GM19467 (cell line): ENCODE data around the gene TTC38.
"Not testable (repeated sequence)": the region's sequence is repeated elsewhere in the genome, so short reads cannot be mapped to it uniquely, and the experiment has no call there.

Experiments used
- ATAC-seq: cut with Tn5 transposase; IDR thresholded peaks from one replicate; pipeline ENCODE4 v1.9.1; 2021; ENCODE audit warnings: mild to moderate bottlenecking, moderate library complexity; ENCODE audit not compliant: unreplicated experiment

The TTC38 gene

DNA sequence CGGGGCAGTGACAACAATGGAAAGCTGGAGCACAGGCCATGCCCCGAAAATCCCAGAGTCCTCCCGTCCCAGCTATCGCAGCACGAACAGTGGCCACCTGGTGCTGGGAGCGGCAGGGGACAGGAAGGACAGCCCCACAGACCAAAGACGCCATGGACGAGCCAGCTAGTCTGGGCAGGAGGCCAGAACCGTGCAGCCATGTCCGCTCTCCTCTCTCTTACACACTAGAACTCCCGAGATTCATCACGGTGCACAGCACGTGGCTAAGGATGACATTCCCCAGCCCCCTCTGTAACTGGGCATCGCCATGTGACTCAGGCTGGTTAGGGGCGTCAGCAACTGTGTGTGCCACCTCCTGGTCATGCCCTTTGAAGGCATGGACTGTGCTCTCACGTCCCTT is 22.3 kb upstream of the TTC38 start:
- no peak for ATAC-seq

DNA sequence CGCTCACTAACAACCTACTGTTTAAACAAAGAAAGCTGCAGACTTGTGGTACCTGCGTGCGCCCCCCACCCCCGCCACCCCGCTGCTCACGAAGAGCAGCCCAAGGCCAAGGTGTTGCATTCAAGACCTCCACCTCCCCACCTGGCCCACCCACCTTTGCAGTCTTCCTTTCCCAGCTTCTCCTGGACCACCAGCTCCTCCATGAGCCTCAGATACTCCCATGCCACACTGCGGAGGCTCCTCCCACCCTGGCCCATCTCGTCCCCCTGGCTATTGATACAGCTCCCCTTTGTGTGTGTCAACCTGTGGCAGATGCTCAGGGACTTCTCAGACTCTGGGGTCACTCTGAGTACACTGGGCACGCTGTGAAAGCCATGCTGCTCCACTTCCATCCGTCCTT is 21.6 kb upstream of the TTC38 start:
- no peak for ATAC-seq

DNA sequence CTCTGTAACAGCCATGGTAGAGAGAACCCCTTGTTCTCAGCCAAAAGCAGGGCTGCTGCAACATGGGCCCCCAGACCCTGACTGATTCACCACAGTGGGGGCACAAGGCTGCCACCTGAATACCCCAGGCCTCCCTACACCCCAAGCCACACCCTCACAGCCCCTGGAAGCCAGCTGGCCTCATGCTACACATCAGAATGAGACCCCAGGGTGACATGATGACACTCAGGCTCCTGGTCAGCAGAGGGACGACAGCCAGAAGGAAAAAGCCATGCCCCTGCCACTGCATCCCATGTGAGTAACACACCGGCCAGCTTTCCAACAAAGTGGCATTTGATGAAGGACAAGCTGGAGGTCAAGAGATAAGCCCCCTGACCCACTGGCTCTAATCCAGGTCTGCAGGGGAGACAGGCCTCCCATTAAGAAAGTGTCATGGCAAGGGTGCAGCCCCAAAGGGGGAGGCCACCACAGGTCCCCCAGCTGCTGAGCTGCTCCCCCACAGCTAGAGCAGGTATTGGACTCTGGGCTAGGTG is 20.3 kb upstream of the TTC38 start:
- ATAC-seq: no peak

DNA sequence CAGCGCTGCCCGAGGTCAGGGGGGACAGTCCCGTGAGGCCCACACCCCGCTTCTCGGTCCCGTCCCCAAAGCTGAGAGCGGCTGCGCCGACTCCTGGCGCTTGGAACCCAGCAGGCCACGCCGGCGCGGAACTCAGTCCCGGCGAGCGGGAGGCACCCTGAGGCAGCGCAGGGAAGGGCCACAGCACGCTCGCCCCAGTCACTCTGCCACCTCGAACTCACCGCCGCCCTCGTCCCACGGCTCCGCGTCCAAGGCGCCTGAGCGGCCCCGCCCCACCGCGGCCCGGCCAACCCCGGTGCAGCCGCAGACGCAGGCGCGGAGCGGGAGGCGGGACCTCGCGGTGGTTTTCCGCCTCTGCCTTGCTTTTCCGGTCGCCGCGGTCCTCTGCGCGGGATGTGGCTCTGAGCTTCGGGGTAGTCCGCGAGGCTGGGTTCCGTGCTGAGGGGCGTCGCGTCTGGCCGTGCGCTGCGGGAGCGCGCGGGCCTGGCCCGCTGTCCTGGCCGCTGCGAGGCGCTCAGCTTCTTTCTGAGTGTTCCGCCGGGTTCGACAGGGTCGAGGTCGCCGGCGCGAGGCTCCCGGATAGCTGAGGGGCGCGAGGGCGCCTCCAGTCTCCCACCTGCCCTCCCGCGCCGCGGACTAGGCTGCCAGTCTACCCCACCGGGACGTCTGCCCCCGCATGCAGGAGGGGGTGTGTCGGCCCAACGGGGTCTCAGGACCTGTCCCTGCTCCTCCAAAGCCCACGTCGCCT is 17.6 kb upstream of the TTC38 start, which contains the start of gene CDPF1:
Gene CDPF1, minus strand, starts transcription at position 259 of the 748 bp plus-strand sequence. CDS start 2,009 bp downstream, outside the sequence.
- peak; percentile 76 for ATAC-seq

DNA sequence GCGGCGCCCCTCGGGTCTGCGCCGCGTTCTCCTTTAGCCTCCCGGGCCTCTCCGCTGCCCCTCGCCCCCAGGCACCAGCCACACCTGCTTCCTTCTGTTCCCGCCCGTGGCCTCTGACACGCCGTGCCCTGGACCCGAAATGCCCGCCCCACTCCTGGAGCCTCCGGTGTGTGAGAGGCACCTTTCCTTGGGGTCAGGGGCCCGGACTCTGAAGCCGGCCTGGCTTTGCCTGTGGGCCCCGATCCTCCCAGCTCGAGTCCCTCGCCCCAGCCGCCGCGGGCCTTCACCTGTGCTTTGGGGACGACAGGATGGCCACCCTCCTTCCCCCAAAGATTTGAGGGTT is 17.1 kb upstream of the TTC38 start:
- no peak for ATAC-seq

DNA sequence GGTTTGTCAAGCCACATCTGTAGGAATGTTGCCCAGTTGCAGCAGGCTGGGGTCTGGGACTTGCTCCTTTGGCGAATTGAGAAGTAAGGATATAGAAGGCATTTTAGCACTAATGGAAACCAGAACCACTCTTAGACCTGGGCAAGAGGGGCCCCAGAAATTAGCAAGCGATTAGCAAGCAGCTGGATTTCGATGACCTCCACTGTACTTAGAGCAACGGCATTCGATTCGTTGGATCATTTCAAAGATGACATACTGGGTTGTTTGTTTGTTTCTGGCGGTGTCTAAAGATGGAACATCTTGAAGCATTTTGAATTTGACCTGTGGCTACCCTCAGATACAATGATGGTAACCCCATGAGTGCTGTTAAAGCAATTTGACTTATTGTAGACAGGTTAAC is 16.5 kb upstream of the TTC38 start:
- no peak for ATAC-seq

DNA sequence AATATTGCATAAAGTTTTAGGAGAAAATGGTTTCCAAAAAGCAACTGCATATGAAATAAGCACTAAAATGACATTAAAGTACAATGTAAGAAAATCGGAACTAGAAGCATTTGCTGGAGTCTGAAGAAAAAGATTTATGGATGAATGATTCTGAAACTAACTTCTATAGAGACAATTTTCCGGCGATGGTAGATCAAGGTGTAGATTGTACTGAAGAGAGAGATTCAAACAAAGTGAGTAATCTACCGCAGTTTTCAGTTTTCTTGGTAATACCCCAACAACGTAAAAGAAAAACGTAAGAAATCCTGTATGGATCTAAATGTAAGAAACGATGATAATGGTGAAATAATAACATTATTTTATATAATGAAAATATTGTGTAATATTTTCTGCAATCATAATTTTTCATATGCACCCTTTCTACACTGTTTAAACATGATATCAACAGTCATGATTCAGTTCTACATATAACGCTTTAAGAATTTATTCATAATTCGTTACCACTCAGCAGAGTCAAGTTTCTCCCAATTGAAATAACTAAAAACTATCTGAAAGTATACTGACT is 15.9 kb upstream of the TTC38 start:
- ATAC-seq: no peak

DNA sequence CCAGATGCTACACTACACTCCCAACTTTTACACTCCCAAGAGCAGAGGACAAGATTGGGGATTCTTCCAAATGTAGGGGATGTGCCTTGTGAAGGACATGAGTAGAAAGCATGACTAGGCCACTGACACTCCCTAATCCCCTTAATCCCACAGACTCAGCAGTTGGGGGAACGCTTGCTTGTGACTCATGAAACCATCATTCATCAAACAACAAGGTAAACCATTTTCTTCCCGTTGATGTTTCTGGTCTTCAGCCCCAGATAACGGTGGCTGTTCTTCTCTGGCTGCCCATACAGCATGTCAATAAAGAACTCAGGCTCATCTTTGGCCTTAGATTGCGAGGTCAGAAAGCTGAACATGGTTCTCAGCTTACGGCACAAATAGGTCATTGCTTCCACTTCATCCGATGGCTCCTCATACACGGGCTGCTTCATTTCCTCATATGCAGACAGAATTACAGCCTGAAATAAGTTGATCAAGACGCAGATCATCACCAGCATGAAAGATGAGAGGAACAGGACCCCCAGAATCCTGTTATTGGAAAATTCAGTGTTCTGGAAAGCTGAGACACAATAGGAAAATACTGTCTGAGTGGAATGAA is 11.3 kb upstream of the TTC38 start:
- ATAC-seq: no peak

DNA sequence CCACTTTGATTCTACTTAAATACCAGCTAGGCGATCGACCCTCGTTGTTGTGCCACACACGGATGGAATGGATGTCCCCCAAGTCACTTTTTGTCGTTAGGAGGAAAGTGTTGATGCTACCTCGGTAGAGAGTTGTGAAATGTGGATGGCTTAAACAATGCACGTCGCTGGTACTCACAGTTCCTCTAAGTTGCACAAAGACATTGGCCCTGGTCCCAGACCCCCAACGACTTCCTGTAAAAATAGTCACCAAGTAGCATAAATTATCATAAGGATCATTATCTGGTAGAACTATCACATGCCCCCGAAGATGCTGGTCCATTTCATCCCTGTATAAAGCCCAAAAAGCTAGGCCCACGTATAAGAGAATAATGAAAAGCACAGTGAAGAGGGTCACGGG is 8.4 kb upstream of the TTC38 start:
- no peak for ATAC-seq

DNA sequence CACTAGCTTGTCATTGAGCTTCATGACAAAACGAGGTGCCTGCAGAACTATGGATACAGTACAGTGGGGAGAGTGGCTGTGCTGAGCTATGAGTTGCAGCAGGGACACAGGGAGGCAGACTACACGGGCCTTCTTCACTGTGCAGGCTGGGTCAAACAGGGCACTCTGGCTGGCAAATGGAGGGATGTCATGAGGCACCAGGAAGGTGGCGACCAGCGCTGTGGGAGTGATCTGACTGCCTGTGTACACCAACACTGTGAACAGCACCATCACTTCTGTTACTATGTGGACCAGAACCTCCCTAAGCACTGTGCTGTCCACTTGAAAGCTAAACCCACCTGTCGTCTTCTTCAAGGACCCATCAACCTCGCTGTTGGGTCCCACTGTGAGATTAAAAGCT is 7.8 kb upstream of the TTC38 start:
- no peak for ATAC-seq

DNA sequence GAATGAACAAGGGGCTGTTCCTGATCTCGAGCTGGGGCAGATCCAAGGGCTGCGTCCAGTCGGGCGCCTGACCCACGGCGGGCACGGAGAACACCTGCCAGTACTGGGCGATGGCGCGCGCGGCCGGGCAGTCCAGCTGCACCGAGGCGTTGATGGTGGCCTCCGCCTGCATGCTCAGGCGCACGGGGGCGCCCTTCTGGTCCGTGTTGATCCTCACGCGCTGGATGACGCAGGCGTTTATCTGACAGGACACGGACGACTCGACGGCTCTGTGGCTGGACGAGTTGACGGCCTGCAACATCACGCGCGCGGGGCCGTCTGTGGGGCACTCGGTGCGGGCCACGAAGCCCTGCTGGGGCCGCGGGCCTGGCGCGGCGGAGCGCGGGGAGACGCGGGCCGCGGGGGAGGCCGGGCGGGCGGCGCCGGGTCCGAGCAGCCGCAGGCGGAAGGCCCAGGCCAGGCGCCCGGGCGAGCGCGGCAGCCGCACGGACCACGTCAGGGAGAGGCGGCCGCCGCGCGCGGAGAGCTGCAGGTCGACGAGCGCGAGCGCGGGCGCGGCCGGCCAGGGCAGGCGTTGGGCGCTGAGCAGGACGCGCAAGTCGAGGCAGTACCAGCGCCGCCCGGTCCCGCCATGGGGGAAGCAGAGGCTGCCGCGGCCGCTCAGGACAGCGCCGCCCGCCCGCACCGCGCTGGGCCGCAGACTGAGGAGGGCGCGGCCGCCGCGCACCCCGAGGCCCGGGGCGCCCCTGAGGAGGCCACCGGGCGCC is 5.2 kb upstream of the TTC38 start:
- ATAC-seq: no peak

DNA sequence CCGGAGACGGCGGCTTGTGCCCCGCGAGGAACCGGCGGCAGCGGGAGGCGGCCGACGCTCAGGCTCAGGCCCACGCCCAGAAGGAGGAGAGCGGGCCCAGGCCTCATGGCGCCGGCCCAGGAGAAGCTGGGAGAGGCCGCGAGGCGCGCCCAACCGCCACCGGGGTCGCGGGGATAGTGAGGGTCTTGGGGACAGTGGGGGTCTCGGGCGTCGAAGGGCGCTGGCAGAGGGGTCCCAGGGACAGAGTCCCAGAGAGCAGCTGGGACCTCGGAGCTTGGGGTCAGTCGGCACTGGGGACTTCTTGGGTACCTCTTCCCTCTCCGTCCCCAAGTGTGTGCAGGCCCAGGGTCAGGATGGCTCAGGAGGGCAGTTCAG is 4.6 kb upstream of the TTC38 start, which contains the start of gene PKDREJ:
Gene PKDREJ, minus strand, starts transcription at position 128 of the 375 bp plus-strand sequence. Its CDS starts 21 bp downstream, at position 107.
- ATAC-seq: no peak

DNA sequence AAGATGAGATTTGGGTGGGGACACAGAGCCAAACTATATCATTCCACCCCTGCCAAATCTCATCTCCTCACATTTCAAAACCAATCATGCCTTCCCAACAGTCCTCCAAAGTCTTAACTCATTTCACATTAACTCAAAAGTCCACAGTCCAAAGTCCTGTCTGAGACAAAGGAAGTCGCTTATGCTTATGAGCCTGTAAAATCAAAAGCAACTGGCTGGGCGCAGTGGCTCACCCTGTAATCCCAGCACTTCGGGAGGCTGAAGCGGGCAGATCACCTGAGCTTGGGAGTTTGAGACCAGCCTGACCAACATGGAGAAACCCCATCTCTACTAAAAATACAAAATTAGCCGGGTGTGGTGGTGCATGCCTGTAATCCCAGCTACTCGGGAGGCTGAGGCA is 3.3 kb upstream of the TTC38 start:
- not testable (repeated sequence) for ATAC-seq

DNA sequence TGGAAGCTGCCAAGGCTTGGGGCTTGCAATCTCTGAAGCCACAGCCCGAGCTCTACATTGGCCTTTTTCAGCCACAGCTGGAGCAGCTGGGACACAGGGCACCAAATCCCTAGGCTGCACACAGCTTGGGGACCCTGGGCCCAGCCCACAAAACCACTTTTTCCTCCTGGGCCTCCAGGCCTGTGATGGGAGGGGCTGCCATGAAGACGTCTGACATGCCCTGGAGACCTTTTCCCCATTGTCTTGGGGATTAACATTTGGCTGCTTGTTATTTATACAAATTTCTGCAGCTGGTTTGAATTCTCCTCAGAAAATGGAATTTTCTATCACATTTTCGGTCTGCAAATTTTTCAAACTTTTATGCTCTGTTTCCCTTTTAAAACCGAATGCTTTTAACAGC is 2.2 kb upstream of the TTC38 start:
- ATAC-seq: not testable (repeated sequence)

DNA sequence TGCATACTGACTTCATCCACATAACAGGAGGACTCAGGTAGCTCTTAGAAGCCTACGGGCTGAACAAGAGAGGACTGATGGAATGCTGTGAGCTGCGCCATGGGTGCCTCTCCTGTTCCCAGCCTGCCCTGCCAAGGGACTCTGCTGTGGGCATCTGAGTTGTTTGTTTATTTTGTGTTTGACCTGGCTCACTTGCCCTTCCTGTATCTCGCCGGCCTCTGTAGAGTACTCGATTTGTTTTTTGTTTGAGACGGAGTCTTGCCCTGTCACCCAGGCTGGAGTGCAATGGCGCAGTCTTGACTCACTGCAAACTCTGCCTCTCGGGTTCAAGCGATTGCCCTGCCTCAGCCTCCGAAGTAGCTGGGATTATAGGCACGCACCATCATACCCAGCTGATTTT is 1.8 kb downstream of the TTC38 start:
- ATAC-seq: no peak

DNA sequence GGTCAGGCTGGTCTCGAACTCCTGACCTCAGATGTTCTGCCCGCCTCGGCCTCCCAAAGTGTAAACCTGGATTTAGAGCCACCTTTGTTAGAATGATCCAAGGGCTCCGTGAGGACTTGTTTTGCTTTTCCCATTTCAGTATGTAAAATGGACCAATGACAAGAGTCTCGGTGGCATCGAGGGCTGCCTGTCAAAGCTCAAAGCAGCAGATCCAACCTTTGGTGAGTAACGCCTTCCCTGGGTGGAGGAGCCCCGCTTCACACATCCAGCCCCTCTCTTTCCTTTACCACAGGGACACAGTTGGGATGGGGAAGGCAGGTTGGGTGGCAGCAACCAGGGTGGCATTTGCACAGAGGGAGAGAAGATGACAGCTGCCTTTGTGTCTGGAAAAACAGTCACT is 4.4 kb downstream of the TTC38 start:
- ATAC-seq: no peak

DNA sequence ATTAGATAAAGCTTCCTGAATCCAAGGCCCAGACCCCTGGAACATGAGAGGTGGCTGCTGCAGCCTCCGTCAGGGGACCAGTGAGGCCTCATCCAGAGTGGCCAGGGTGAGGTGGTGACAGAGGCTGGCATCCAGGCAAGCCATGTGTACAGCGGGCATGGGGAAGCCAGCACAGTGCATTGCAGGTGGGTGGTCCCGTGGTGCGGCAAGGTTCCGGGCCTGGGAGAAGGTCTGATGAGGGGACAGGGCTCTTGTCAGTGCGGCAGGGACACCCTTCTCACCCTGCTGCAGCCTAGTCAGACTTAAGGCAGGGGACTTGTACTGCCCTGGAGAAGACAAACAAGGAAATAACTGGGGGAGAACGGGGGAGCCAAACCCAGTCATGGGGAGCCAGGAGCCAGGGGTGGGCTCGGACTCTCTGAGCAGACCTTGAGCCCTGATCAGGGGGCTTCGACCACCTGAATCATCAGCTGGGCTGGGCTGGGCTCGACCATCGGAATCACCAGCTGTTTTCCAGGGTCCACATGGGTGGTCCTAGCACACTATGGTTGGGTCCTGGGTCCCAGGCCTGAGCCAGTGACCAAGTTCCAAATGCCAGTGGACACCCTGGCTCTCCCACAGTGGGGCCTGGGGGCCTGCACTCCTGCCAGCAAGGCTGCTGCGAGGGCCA is 5.1 kb downstream of the TTC38 start:
- no peak for ATAC-seq

DNA sequence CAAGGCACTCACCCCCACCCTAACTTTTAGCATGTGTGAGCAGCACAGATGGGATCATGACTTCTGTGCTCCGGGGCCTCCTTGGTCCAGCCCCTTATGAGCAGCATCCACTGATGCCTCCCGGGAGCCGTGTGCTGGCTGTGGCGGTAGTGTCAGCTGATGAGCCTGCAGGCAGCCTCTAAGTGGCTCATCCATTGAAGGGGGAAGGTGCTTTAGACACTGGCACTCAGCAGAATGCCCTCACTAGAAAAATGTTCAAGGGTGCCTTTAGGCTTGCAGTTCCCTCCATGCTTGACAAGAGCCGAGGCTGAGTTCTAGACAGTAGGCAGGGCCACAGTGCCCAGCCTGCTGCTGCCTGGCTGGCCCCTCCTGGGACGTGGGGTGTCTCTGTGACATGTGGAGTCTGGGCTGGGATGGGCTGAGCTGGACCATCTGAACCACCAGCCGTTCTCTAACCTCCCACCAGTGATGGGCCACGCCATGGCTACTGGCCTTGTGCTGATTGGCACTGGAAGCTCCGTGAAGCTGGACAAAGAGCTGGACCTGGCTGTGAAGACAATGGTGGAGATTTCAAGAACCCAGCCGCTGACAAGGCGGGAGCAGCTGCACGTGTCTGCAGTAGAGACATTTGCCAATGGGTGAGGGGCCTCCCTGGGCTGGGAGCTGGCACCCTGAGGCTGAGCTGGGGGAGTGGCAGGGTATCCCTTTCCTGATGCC is 5.8 kb downstream of the TTC38 start:
- ATAC-seq: no peak

DNA sequence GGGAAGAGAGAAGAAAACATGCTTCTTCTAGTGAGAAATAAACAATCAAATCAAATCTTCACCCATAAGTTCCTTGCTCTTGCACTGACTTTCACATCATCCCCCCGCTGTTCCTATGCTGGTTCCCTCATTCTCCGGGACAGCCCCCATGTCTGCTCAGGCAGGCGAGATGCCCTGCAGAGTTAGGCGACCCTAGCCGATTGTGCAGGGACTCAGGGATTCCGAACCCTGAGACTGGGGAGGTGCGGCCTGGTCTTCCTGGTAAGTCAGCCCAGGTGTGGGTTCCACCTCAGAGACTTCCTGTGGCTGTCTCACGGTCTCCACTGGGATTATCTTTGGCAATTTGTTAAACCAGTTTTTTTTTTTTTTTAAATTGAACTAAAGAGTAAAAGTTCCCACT is 6.6 kb downstream of the TTC38 start:
- ATAC-seq: no peak

DNA sequence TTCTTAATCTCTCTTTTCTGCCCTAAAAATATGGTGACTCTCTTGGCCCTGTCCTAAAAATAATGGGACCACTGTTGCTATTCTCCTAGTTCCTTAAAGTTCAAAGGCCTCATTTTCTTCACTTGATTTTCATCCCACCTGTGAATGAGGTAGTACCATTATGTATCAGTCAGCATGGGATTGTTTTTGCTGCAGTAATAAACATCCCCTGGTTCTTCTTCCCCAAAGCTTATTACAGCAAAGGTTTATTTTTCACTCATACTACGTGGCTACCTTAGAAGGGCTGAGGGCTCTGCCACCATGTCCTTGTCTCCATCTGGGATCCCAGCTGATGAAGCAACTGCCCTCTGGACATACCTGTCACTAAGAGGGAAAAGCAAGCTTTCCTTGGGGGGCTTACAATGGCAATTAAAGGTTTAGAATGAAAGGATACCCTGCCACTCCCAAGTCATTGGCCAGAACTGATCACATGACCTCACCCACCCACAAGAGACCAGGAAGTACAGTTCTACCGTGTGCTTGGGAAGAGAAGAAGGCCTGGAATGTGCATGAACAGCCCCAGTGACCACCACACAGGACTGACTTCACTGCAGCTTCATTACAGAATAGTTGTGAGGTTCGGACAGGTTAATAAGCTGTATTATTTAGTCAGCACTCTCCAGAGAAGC is 7.8 kb downstream of the TTC38 start:
- ATAC-seq: no peak
